Esophagus muscularis mucosa (tissue), 4 donors: ENCODE results near the gene FAM3A. TPM values are rescaled to one million over a fixed set of nuclear protein-coding genes. Genes with fewer than 3 reads are reported as not detected.

ENCODE experiments used
- DNase-seq: peaks from one replicate; pipeline ENCODE4 v3.0.0-alpha.2; 2017; ENCODE audit errors: extremely low spot score
- H3K27ac ChIP-seq, 4 donors: fragments of 200-600 bp; sonication (generic); replicated peaks in 1 of 4; 1 replicate in 3 of 4; 2 replicates in 1 of 4; pipeline ENCODE4 v1.5.1; 2016 to 2019; ENCODE audit warnings: mild to moderate bottlenecking in 1 of 4
- H3K27me3 ChIP-seq, 4 donors: fragments of 200-600 bp; sonication (generic); one replicate each; pipeline versions ENCODE4 v1.5.1 to v1.6.0; 2016 to 2019
- H3K36me3 ChIP-seq, 4 donors: fragments of 200-600 bp; sonication (generic); one replicate each; pipeline ENCODE4 v1.5.1; 2016 to 2019
- H3K4me1 ChIP-seq, 4 donors: fragments of 200-600 bp; sonication (generic); one replicate each; pipeline ENCODE4 v1.5.1; 2016 to 2019
- H3K4me3 ChIP-seq, 4 donors: fragments of 200-600 bp; sonication (generic); 1 replicate in 2 of 4; 2 replicates in 2 of 4; pipeline ENCODE4 v1.5.1; 2016 to 2019; ENCODE audit warnings: mild to moderate bottlenecking in 4 of 4, moderate library complexity in 1 of 4
- H3K9me3 ChIP-seq, 4 donors: fragments of 200-600 bp; sonication (generic); 1 replicate in 3 of 4; 2 replicates in 1 of 4; pipeline ENCODE4 v1.5.1; 2016 to 2019
- CTCF ChIP-seq, 3 experiments: fragments of 200-600 bp in 2 of 3; fragments of 450-650 bp in 1 of 3; sonication (generic) in 2 of 3; IDR thresholded peaks; one replicate each; pipeline ENCODE4 v1.5.1; 2017 to 2019; ENCODE audit warnings: antibody characterized with exemption in 3 of 3, mild to moderate bottlenecking in 2 of 3, moderate library complexity in 1 of 3
- EP300 ChIP-seq: sonication (generic); formaldehyde crosslinking; IDR thresholded peaks from one replicate; pipeline ENCODE4 v1.6.1; 2017; ENCODE audit warnings: antibody characterized with exemption
- POLR2A ChIP-seq: fragments of 450-650 bp; IDR thresholded peaks from one replicate; pipeline ENCODE4 v1.6.1; 2017; ENCODE audit warnings: antibody characterized with exemption, moderate library complexity, mild to moderate bottlenecking, low read depth
- POLR2AphosphoS5 ChIP-seq, 2 donors: sonication (generic); formaldehyde crosslinking; IDR thresholded peaks; one replicate each; pipeline ENCODE4 v1.6.1; 2017; ENCODE audit warnings: antibody characterized with exemption in 2 of 2
- WGBS: methylation state at CpG from one replicate; pipeline ENCODE4 v1.1.5; 2018; 5-methylcytosine and 5-hydroxymethylcytosine counted together
- intact Hi-C: fragments of 100-400 bp; cut with DNase I; formaldehyde crosslinking; loops from one replicate; pipeline ENCODE4 v1.15.1; 2023
- total RNA-seq, 4 donors: library from RNA; depleted of rRNA; stranded (reverse); fragments of >200 nt; gene quantifications; one replicate each; pipeline versions ENCODE4 v1.1.0 to v1.2.1, GENCODE V29; 2016

The FAM3A gene
- total RNA-seq, 4 donors from 2014 or later: 34.9 to 49.4 (median 40.4) TPM

GRCh38 chrX:154473683-154474082 lies 42.3 kb downstream of the FAM3A start:
- H3K9me3 ChIP-seq: no peaks in the 10 kb centered on the region

GRCh38 chrX:154472685-154473632 lies 43.1 kb downstream of the FAM3A start:
- Histone ChIP-seq H3K27ac (no peak overlapping the region), H3K4me3 (no peak overlapping the region), H3K9me3 (no peaks in the 10 kb centered on the region), H3K27me3 (no peaks in the 10 kb centered on the region), H3K4me1 (peaks cover 0 to 3% (median 2%) of the 10 kb centered on the region in 4 donors), H3K36me3 (peaks cover 0 to 45% (median 25%) of the 10 kb centered on the region in 4 donors)
- TF ChIP-seq EP300 (no peak), POLR2A (no peak), POLR2AphosphoS5 (IDR thresholded peaks at IDR 0.05) (no peak), CTCF (IDR thresholded peaks at IDR 0.05) (no peak)
- intact Hi-C loops: no loop called here
- DNase-seq: no peak
- whole genome bisulfite sequencing: 80% methylated on average over 20 of the region's 28 CpGs

More at GRCh38 chrX:154473683-154474082, 42.3 kb downstream of the FAM3A start:
- DNase-seq: no peak
- Histone ChIP-seq H3K4me1 (peaks cover 0 to 7% (median 7%) of the 10 kb centered on the region in 4 donors), H3K36me3 (peaks cover 0 to 38% (median 18%) of the 10 kb centered on the region in 4 donors), H3K27ac (no peak overlapping the region), H3K27me3 (no peaks in the 10 kb centered on the region), H3K4me3 (no peak overlapping the region)
- intact Hi-C loops: no loop called here
- 82% methylated on average over 7 of the region's 7 CpGs for WGBS
- TF ChIP-seq CTCF (IDR thresholded peaks at IDR 0.05) (no peak), POLR2A (no peak), POLR2AphosphoS5 (IDR thresholded peaks at IDR 0.05) (no peak), EP300 (no peak)

- H3K27me3 ChIP-seq: no peaks in the 10 kb centered on the region
- H3K27ac ChIP-seq: no peak overlapping the region
- intact Hi-C loops: no loop called here
- peaks cover 0 to 54% (median 32%) of the 10 kb centered on the region in 4 donors for H3K36me3 ChIP-seq
- TF ChIP-seq EP300 (no peak), POLR2AphosphoS5 (IDR thresholded peaks at IDR 0.05) (no peak), POLR2A (no peak), CTCF (IDR thresholded peaks at IDR 0.05) (no peak)
- H3K4me3 ChIP-seq: no peak overlapping the region
- no peak for DNase-seq
- no peaks in the 10 kb centered on the region for H3K9me3 ChIP-seq
- H3K4me1 ChIP-seq: no peaks in the 10 kb centered on the region
- WGBS: 82% methylated on average over 22 of the region's 23 CpGs
Measured at GRCh38 chrX:154471839-154472684, 44.0 kb downstream of the FAM3A start.

GRCh38 chrX:154470914-154471568 lies 45.0 kb downstream of the FAM3A start:
- no peak for DNase-seq
- H3K4me1 ChIP-seq: no peaks in the 10 kb centered on the region
- no peaks in the 10 kb centered on the region for H3K27me3 ChIP-seq
- H3K27ac ChIP-seq: no peak overlapping the region
- TF ChIP-seq POLR2A (no peak), POLR2AphosphoS5 (IDR thresholded peaks at IDR 0.05) (no peak), EP300 (no peak), CTCF (IDR thresholded peaks at IDR 0.05) (no peak)
- intact Hi-C loops: no loop called here
- H3K36me3 ChIP-seq: peaks cover 0 to 64% (median 41%) of the 10 kb centered on the region in 4 donors
- no peaks in the 10 kb centered on the region for H3K9me3 ChIP-seq
- no peak overlapping the region for H3K4me3 ChIP-seq
- WGBS: 85% methylated on average over 14 of the region's 23 CpGs
